ENCODE measurements around the gene LCNL1.
"Not testable (repeated sequence)": the region's sequence is repeated elsewhere in the genome, so short reads cannot be mapped to it uniquely, and the experiment has no call there.

The LCNL1 gene

DNA sequence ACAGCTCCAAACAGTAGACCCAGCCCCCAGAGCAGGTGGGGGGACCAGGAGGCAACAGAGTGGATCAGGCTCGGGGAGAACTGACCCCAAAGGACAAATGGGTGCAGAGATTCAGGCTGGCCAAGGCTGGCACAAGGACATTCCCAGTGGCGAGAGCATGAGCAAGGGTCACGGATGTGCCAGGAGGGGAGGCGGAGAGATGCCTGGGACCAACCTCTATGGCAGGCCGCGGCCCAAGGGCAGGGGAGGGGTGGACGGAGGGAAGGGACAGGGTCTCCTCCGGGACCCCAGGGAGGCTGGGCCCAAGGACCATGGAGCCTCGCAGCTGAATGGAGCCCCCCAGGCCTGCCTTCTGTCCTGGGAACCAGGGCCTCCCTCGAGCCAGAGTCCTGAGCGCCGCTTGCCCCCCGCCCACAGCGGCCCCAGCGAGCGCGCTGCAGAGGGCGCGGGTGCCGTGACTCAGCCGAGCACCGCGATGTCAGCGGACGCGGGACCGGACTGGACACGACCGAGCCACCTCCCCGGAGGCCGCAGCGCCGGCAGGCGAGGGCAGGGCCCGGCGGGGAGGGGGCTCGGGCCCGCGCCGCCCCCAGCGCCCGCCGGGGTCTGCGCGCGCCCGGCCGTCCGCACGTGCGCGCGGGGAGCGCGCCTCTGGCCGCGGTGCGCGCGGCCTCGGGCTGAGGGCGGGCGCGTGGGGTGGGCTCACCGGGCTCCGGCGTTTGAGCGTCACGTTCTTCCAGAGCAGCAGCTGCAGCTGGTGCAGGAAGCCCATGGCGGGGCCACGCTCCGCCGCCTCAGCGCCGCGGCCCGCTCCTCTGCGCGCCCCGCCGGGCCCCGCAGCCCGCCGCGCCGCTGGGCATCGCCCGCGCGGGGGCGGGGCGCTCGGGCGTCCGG, 44.8 kb downstream of the LCNL1 start, which contains the start of gene ABCA2:
Gene ABCA2, minus strand, starts transcription at position 869 of the 894 bp plus-strand sequence. Its CDS starts 97 bp downstream, at position 772.
- DNase-seq (ENCODE audit: low spot score), result no peak

DNA sequence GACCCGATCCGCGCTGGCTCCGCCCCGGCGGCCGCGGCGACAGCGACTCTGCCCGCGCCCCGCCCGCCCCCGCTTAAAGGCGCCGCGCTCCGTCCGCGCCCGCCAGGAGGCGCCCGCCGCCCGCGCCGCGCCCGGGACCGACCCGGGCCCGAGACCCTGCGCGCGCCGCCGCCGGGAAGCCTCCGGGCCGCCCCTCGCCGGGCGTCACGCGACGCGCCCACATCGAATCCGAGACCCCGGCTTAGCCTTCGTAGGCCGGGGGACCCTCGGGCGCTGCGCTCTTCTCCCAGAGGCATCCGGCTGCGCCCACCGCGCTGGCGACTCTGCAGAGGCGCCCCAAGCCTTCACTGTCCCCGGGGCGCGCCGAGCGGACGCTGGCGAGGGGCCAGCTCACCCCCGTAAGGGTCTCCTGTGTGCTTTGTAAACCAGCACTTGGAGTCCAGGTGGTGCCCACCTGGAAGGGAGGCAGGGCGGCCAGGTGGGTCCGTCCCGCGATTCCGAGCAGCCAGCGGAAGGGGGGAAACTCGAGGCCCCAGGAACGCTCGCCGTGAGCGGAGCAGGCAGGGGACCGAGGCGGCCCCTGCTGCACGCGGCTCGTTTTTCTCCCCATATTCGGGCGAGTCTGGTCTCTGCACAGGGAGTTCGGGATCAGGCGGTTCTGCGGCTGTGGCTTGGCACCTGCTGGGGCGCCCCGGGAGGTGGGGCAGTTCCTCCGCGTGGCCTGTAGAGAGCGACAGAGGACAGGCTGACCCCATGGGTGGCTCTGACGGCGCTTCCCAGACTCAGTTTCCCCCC, 45.7 kb downstream of the LCNL1 start:
- DNase-seq (ENCODE audit: low spot score), result peak; percentile 61

DNA sequence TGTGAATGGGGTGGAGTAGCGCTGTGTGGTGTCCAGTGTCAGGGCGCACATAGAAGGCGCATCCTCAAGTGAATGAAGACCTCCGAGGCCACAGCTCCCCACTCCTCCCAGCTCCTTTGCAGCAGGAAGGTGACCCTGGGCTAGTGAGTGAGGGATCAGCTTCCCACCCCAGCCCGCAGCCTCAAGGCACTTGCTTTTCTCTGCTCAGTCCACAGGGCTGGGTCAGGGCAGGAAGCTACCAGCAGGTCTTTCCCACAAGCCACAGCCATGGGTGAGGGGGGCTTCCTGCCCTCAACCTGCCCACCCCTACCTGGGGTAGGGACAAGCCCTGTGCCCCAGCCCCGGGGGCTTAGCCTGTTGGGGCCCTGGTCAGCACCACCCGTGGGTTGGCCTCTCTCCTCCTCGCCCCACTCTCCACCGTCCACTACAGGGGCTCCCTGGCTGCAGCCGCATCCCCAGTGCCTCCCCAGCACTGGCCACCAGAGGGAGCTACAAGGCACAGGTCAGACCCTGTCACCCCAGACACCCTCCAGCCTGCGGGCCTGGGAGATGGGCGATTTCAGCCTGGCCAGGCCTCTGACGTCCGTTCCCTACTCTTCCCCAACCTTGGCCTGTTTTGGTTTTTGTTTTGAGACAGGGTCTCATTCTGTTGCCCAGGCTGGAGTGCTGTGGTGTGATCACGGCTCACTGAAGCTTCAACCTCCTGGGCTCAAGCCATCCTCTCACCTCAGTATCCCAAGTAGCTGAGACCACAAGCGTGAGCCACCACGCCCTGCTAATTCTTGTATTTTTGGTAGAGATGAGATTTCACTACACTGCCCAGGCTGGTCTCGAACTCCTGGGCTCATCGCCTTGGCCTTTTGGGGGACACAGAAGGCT, 46.5 kb downstream of the LCNL1 start:
- peak; percentile 58 for DNase-seq (ENCODE audit: low spot score)

DNA sequence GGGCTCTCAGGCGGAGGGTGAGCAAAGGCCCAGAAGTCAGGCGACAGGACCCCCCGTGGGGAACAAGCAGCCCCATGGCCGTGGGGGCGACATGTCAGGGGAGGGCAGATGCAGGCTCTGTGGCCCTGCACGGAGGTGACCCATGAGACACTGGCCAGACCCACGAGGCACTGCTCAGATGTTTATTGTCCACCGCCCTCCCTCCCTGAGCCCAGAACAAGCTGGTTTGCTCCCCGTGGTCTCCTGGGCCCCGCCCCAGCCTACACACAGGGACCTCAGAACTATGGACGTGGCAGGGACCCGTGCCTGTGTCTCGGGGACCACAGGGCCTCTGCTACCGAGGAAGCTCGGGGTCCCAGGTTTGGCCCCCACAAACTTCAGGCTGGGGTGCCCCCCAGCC, 47.2 kb downstream of the LCNL1 start:
- no peak for DNase-seq (ENCODE audit: low spot score)

DNA sequence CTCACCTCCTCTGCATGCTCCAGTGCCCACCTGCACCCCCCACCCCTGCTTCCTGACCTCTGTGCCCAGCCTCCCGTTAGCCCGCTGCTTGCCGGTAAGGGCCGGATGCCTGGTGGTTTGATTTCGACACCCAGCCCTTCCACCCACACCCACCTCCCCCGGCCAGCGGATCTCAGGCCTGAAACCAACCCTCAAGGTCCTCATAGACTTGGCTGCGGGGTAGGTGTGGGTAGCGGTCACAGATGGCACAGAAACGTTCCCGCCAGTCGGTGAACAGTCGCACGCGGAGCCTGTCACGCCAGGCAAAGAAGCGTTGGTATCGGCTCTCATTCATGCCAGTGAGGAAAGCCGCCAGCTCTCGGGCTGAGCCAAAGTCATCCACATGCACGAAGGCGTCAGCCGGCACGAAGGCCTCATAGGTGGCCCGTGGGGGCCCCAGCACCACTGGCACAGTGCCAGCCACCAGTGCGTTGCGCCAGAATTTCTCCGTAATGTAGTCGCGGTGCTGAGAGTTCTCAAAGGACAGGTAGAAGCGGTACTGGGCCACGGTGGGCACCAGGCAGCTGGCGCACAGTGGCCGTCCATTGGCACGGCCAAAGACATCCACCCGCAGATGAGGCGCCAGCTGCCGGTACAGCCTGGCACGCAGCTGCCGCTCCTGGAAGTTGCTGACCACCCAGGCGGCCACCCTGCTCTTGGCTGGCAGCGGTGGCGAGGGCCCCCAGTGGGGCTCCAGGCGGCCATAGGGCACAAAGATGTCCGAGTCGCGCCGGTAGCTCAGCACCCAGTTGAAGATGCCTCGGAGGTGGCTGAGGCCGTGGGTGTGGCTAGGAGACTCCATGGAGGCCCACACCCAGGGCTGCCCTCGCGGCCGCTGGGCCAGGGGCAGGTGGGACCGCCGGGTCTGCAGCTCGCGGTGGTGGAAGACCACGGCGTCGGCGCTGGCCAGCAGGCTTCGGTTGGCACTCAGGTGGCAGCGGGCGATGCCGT, 48.0 kb downstream of the LCNL1 start:
- DNase-seq (ENCODE audit: low spot score), result peak; percentile 39

DNA sequence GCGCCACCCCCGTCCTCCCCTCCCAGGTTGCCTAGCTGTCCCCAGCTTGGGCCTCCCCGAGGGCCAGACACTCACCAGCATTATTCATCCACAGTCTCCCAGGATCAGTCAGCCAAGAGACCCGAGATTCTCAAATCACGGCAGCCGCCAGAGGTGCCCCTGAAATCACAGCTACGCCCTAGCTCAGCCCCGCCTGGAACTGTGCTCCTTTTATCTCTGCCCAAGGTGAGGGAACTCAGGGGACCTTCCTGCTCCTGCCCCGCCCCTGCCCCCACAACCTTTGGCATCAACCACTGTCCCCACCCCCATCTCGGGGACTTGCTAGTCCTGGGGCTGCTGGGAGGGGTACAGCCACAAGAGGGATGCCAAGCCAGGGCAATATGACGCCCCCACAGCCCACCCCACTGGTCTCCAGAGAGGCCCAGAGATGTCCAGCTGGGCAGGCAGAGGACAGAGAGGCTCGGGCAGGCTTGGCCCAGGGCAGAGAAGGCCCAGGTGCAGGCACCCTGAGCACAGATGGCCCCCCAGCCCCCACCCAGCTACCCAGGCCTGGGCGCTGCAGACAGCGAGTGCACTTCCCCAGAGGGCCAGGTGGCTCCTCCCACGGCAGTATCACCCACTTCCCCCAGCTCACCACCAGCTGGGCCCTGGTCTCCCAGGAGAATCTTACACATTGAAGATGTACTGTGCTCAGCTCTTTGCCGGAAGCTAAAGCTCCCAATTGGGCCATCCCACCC, 49.3 kb downstream of the LCNL1 start, which contains the start of gene FUT7:
Gene FUT7, minus strand, starts transcription at position 185 of the 737 bp plus-strand sequence. Its CDS starts 97 bp downstream, at position 88.
- DNase-seq (ENCODE audit: low spot score), result peak; percentile 40

DNA sequence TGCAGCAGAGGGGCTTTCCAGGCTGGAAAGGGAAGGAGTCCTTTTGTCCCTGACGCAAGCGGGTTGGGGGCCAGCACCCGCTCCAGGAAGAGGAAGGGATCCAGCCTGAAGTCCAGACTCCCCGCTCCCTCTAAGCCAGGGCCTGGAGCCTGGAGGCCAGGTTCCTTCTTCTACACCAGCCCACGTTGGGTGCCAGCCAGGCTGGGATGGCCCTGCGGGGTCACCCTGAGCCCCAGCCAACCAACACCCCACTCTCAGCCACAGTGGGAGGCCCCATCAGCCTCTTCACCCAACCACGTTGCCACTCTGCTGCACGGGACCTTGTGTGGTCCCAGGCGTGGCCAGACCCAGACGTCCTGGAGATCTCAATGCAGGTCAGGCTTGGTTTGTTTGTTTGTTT, 50.1 kb downstream of the LCNL1 start:
- DNase-seq (ENCODE audit: low spot score), result no peak

DNA sequence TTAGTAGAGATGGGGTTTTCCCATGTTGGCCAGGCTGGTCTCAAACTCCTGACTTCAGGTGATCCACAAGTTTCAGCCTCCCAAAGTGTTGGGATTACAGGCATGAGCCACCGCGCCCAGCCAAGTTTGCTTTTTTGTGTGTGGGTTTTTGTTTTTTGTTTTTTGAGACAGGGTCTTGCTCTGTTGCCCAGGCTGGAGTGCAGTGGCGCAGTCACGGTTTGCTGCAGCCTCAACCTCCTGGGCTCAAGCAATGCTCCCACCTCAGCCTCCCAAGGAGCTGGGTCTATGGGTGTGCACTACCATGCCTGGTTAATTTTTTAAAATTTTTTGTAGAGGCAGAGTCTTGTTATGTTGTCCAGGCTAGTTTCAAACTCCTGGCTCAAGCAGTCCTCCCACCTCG, 50.7 kb downstream of the LCNL1 start:
- not testable (repeated sequence) for DNase-seq (ENCODE audit: low spot score)

DNA sequence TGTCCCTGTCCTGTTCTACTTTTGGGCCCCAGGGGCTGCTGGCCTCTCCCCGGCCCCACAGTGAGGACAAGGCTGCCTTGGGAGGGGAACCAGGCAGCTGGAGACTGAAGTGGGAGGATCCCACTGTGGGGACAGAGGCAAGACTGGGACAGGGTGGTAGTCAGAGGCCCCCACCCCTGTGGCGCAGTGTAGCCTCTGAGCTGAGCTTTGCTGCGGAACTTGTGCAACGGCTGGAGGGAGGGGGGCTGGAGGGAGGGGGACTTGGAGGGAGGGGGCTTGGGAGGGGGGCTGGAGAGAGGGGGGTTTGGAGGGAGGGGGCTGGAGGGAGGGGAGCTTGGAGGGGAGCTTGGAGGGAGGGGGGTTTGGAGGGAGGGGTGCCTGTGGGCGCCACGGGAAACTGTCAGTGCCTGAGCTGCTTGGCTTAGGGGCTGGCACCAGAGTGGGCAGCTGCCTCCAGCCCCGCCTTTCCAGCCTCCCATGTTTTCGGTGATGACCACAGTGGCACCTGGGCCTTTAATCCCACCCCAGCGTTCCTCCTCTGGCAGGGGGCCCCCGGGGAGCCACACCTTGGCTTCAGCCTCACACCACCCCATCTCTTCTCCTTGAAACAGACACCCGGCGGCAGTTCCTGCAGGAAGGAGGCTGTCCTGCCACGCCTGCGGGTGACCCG, 51.4 kb downstream of the LCNL1 start:
- no peak for DNase-seq (ENCODE audit: low spot score)

DNA sequence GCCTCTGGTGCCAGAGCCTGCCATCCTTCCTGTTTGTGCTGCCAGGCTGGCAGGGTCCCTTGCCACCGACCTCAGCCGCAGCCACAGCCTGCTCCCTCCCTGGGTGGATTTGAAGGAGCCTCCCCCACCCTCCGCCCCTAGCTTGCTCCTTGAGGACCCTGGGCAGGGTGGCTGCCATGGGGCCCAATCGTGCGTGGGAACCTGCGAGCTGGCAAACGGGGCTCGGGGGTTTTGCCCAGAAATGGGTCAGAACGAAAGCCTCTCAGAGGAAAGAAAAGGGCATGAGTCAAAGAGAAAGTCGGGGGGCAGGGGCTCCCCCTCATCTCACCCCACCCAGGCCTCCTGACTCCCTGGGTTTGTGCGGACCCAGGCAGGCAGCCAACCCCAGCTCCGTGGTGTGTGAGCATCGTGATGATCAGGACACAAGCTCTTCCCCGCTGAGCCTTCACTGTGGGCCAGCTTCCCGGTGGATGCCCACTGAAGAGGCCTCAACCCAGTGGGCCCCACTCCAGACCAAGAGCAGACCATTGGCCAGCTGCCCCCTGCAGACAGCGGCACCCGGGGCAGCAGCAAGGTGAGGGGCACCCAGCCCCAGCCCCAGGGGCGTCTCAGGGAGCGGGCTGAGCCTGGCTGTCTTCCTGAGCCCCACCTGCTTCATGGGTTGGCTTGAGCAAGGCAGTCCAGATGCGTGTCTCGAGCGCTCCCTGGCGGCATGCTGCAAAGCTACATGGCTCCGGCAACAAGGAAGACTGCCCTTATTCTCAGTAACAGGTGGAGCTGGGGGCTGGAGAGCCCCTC, 52.1 kb downstream of the LCNL1 start:
- peak; percentile 89 for DNase-seq (ENCODE audit: low spot score)

All from CD4-positive, alpha-beta T cell treated with Interleukin-6 at 100 ng/mL for 8 hours (primary cell).